Measurements from ENCODE around the gene MEN1.

DNA sequence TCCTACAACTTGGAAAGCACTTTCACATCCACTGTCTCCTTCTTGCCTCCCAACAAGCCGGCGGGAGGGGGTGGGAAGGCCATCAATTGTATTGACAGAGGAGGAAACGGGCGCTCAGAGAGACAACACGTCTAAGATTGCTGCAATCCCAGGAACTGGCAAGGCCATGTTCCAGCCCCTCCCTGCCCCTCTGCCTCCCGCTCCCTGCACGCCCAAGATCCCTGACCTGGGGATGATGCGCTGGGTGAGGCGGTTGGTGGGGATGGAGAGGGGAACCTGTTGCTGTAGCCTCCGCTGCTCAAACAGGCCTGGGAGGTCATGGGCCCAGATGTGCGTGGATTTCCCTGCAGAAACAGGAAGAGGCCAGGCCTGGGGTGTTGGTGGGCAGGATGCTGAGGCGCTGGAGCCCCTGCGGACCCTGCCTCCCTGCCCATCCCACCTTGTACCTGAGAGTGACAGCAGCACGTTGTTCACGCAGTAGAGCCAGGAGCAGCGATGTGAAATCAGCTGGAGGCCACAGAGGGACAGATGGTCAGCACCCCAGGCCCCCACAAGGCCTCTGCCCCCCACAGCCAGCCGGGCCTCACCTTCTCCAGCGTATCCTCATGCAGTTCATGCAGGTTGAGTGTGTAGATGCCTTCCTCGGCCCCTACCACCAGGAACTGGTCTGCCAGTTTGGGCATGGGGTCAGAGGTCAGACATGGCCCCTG, 14.1 kb downstream of the MEN1 start:
- TF ChIP-seq POLR2A (IDR thresholded peaks at IDR 0.05) = no peak
- TF ChIP-seq, protein P1, sequence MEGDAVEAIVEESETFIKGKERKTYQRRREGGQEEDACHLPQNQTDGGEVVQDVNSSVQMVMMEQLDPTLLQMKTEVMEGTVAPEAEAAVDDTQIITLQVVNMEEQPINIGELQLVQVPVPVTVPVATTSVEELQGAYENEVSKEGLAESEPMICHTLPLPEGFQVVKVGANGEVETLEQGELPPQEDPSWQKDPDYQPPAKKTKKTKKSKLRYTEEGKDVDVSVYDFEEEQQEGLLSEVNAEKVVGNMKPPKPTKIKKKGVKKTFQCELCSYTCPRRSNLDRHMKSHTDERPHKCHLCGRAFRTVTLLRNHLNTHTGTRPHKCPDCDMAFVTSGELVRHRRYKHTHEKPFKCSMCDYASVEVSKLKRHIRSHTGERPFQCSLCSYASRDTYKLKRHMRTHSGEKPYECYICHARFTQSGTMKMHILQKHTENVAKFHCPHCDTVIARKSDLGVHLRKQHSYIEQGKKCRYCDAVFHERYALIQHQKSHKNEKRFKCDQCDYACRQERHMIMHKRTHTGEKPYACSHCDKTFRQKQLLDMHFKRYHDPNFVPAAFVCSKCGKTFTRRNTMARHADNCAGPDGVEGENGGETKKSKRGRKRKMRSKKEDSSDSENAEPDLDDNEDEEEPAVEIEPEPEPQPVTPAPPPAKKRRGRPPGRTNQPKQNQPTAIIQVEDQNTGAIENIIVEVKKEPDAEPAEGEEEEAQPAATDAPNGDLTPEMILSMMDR (IDR thresholded peaks at IDR 0.05) = no peak
- no peak for TF ChIP-seq EP300 (IDR thresholded peaks at IDR 0.05)
- TF ChIP-seq POLR2AphosphoS5 (IDR thresholded peaks at IDR 0.05) = no peak
